GM18505 (cell line): ENCODE data around the gene RAMP1.

Experiments used
- ATAC-seq: cut with Tn5 transposase; IDR thresholded peaks from one replicate; pipeline ENCODE4 v1.9.1; 2021; ENCODE audit not compliant: unreplicated experiment
- POLR2A ChIP-seq: IDR thresholded peaks from 4 replicates; pipeline ENCODE4 v1.6.1; 2011; ENCODE audit warnings: borderline replicate concordance; ENCODE audit not compliant: insufficient read depth, insufficient read length; ENCODE audit errors: extremely low read depth

RAMP1 gene

GRCh38 chr2:237876532-237876931 lies 17.1 kb downstream of the RAMP1 start:
- ATAC-seq = no peak
- no peak for TF ChIP-seq POLR2A

GRCh38 chr2:237876951-237877491 lies 17.6 kb downstream of the RAMP1 start:
- TF ChIP-seq POLR2A = no peak
- no peak for ATAC-seq

GRCh38 chr2:237877576-237878307 lies 18.3 kb downstream of the RAMP1 start:
- ATAC-seq = no peak
- no peak for TF ChIP-seq POLR2A

DNA sequence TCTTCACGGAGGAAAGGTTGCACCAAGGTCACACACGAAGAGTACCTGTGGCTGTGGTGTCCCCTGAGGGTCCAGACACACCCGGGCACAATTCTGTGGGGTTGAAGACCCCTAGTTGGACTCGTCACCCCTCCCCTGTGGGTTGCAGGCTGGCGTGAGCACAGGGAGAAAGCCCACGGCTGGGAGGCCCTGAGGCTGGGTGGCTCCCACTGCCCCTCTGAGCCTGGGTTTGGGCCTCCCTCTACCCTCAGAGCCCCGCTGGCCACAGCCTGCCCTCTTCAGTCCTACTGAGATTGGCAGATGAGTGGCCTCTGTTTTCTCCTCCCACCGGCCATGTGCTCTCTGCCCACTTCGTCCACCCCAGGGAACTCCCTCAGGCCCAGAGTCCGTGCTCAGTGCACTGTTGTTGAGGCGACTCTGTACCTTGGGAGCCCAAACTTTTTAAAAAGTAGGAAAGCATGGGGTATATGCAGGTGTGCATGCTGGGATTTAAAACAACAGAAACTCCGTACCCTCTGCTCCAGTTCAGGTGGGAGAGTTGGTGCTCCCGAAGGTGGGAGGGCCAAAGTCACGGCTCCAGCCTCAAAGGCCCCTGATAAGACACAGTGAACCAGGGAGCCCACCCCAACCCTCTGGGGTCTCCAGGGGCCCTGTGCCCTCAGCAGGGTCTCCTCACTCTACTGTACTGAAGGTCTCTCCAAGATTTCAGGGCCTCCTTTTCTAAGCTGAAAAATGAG lies 19.1 kb downstream of the RAMP1 start:
- TF ChIP-seq POLR2A = no peak
- ATAC-seq = no peak

DNA sequence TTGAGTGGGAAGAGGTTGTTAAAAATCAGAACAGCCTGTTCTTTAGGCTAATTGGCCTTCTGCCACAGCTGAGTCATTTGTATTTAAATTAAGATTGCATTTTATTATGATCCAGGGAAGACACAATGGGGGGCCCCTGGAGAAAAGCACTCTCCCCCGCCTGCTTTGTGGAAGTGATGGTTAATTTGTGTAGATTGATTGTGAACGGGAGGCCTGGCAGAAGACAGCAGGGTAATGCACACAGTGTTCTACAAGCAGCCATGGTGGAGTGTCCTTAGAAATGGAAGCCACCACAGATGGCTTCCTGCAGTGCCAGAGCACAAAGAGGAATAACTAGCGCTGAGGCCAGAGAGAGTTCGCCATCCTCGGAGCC lies 19.6 kb downstream of the RAMP1 start:
- no peak for ATAC-seq
- no peak for TF ChIP-seq POLR2A

GRCh38 chr2:237879991-237880560 lies 20.7 kb downstream of the RAMP1 start:
- TF ChIP-seq POLR2A = no peak

DNA sequence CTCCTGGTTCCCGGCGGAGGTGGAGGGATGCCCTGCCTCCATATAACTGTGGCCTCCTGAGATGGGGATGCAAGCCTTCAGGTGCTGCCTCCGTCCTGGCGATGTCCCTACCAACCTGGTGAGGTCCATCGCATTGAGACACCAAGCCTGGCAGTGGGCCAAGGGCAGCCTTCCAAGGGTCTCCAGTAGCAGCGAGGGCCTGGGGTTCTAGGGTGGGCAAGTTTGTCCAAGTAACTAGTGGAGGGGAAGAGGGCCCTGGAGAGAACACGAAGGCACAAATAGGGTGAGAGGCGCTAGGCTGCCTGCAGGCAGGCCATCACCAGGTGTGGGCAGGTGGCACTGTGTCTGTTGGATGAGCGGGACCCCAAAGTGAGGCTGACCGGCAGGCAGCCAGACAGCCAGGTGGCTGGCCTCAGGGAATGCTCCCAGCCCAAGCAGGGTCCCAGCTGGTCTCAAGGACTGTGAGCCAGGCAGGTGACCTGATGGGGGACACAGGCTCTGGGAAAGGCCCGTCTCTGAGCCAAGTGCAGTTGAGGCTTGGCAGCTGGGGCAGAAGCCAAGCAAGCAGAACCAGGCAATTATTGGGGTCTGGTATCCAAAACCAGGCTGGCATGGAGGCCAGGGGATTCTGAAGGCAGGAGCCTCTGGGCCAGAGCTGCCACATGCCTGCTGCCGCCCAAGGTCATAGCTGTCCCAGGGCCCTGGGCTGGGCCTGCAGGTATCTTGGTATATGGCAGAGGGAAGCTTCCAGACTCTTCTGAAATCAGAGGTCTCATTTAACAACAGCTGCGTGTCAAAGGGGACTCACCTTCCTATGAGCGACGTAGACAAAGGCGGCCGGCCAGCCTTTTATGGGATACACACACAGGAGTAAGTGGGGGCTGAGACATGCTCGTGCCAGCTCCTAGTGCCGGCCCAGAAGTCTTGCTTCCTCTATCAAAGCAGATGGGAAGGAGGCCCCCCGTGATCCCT lies 23.4 kb downstream of the RAMP1 start:
- ATAC-seq = no peak
- TF ChIP-seq POLR2A = no peak

More at GRCh38 chr2:237879991-237880560, 20.7 kb downstream of the RAMP1 start:
- ATAC-seq = no peak

- ATAC-seq = no peak
- TF ChIP-seq POLR2A = no peak
Measured at GRCh38 chr2:237883951-237884446, 24.6 kb downstream of the RAMP1 start.

GRCh38 chr2:237884681-237885080 lies 25.3 kb downstream of the RAMP1 start:
- ATAC-seq = no peak
- no peak for TF ChIP-seq POLR2A

DNA sequence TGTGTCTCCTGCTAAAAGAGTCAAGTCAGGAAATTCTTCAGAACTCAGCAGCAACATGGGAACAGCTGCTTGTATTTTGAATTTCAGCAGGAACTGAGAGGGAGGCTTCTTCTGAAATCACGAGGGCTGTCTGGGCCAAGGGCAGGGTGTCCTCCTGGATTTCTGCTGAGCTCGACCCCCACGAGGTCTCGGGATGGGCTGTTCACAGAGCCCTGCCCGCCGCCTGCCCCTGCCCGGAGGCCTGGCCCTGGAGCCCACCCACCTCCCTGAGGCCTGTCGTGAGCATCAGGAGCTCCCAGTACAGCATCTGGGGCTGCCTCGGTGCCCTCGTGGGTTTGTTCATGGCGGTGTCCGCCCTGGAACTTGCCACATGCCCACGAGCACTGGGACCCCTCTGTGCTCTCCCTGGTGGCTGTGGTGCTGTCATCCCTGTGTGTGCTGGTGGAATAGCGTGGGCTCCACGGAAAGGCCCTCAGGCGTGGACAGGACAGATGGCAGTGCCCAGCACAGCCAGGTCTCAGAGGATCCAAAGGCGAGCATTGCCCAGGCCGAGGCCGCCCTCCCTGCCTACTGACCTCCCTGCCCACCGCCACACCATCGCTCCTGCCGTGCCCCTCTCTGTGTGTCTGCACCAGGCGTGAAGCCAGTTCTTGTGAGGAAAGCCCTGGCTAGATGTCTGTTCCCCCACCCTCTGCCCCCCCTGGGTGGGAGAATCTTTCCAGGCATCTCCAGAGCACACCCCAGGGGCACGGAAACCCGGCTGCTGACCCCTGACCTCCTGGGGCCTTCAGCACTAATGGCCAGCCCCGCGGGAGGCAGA lies 25.9 kb downstream of the RAMP1 start:
- no peak for ATAC-seq
- no peak for TF ChIP-seq POLR2A

DNA sequence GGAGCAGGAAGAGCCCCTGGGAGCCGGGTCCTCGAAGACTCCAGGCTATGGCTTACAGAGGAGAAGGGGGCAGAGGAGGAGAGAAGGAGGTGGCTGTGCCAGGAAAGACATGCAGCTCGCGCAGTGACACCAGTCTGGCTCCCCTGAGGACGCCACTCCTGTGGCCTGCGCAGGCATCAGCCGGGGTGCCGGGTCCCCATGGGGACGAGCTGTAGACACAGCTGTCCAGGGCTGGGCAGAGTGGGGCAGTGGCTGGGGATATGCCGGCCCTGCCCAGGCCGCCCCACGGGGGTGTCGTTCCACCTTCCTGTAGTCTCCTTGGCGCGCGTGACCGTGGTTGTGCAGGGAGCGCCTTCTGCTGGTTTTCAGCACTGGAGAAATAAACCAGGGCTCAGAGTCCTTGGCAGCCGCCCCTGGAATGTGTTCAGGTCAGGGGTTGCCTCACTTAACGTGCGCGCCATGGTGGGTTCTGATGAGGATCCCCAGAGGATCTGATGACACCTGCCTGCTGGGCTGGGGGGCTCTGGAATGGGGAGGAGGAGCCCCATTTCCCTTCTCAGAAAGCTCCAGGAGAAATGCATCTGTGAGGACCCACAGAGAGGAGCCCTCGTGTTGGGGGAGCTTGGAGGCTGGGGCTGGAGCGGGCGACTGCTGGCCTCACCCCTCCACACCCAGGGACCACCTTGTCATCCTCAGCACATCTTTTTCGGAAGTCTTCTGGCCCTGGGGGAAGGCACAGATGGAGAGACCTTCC lies 26.7 kb downstream of the RAMP1 start:
- TF ChIP-seq POLR2A = no peak
- no peak for ATAC-seq
